HepG2 (cell line): ENCODE data around the gene GAS6. TPM values are rescaled to one million over a fixed set of nuclear protein-coding genes. Genes with fewer than 3 reads are reported as not detected.
A peak's percentile ranks its signal among the peaks of the same experiment; 100 is the strongest.

Experiments
- ATAC-seq: fragments of 200-7000 bp; cut with Tn5 transposase; 3 replicates; pipeline ENCODE4 v1.9.1; 2020; ENCODE audit warnings: mild to moderate bottlenecking, moderate library complexity
- BruUV-seq: library from RNA; stranded (reverse); fragments of 400-500 nt; replicated peaks from 2 replicates; lab custom pipeline; 2021; lab: Mats Ljungman, UMichigan
- CTCF ChIA-PET: fragments of 300-600 bp; formaldehyde crosslinking; extraction: SDS; loops from one replicate; lab custom pipeline; 2021; ENCODE audit warnings: low total read pairs, inconsistent platforms, low intra/inter-chr PET ratio; lab: Yijun Ruan, JAX
- POLR2A ChIA-PET: fragments of 350-600 bp; sonication (Branson Sonifier 250); formaldehyde crosslinking; loops from one replicate; lab custom pipeline; 2020; ENCODE audit warnings: antibody characterized with exemption, inconsistent platforms; lab: Yijun Ruan, JAX
- DNase-seq: peaks from one replicate; pipeline ENCODE4 v3.0.0-alpha.2; 2015; ENCODE audit warnings: low spot score
- FAIRE-seq: peaks from 3 replicates; lab custom pipeline; 2011; peaks lifted over from hg19 to GRCh38; lab: Jason Lieb, UNC
- H2AFZ ChIP-seq: one replicate; pipeline ENCODE4 v1.6.1; 2011; ENCODE audit warnings: low read length, inconsistent platforms
- H3K27ac ChIP-seq: fragments of 300-600 bp; 3 replicates; pipeline ENCODE4 v1.8.0; 2011; ENCODE audit warnings: mixed run types, mild to moderate bottlenecking, mixed read lengths, low read length, inconsistent platforms; ENCODE audit not compliant: insufficient read depth; ENCODE audit errors: extremely low read length
- H3K27me3 ChIP-seq, 2 experiments: fragments of 200-600 bp in 1 of 2; 2 replicates in 1 of 2; 3 replicates in 1 of 2; pipeline versions ENCODE4 v1.6.0 to v1.8.0; 2011; ENCODE audit warnings: low read length in 2 of 2, mild to moderate bottlenecking in 2 of 2, moderate library complexity in 2 of 2, inconsistent platforms in 1 of 2; ENCODE audit not compliant: insufficient read depth in 2 of 2, control insufficient read depth in 1 of 2
- H3K36me3 ChIP-seq, 2 experiments: fragments of 200-600 bp in 1 of 2; replicated peaks in 1 of 2; 2 replicates in 1 of 2; 3 replicates in 1 of 2; pipeline versions ENCODE4 v1.5.1 to v1.8.0; 2011; ENCODE audit warnings: low read length in 2 of 2, inconsistent platforms in 1 of 2; ENCODE audit not compliant: insufficient read depth in 2 of 2, control insufficient read depth in 1 of 2
- H3K4me1 ChIP-seq: 2 replicates; pipeline ENCODE4 v1.5.1; 2012; ENCODE audit warnings: low read length, inconsistent platforms; ENCODE audit not compliant: insufficient read depth
- H3K4me2 ChIP-seq: 2 replicates; pipeline ENCODE4 v1.6.0; 2011; ENCODE audit warnings: low read depth, low read length, inconsistent platforms
- H3K4me3 ChIP-seq, 3 experiments: fragments of 200-600 bp in 1 of 3; sonication (generic), shearing (Covaris generic) in 1 of 3; replicated peaks in 1 of 3; 2 replicates each; pipeline ENCODE4 v1.5.1; 2011 to 2016; ENCODE audit warnings: low read length in 3 of 3, inconsistent platforms in 2 of 3, low read depth in 2 of 3, mild to moderate bottlenecking in 2 of 3, control low read depth in 1 of 3, mixed read lengths in 1 of 3; ENCODE audit not compliant: insufficient read depth in 1 of 3
- H3K79me2 ChIP-seq: one replicate; pipeline ENCODE4 v1.6.1; 2011; ENCODE audit warnings: low read length, inconsistent platforms; ENCODE audit not compliant: insufficient read depth
- H3K9ac ChIP-seq: 2 replicates; pipeline ENCODE4 v1.6.0; 2011; ENCODE audit warnings: mild to moderate bottlenecking, low read depth, low read length, inconsistent platforms; ENCODE audit not compliant: insufficient read depth
- H3K9me3 ChIP-seq: 2 replicates; pipeline ENCODE4 v1.5.1; 2012; ENCODE audit warnings: mild to moderate bottlenecking, low read length
- H4K20me1 ChIP-seq: 2 replicates; pipeline ENCODE4 v1.6.0; 2011; ENCODE audit warnings: inconsistent platforms, mild to moderate bottlenecking, low read length, moderate library complexity; ENCODE audit not compliant: insufficient read depth
- AHR ChIP-seq: IDR thresholded peaks from 2 replicates; pipeline ENCODE4 v1.6.1; 2018; ENCODE audit warnings: missing genetic modification reagents, missing compliant biosample characterization
- BORCS8-MEF2B ChIP-seq: sonication (generic); formaldehyde crosslinking; IDR thresholded peaks from 2 replicates; pipeline ENCODE4 v1.8.0; 2022; ENCODE audit warnings: mild to moderate bottlenecking, missing genetic modification reagents
- CHD2 ChIP-seq: IDR thresholded peaks from 2 replicates; pipeline ENCODE4 v1.6.1; 2011; ENCODE audit warnings: low read depth, low read length, improper control_type of control experiment
- ELF4 ChIP-seq: sonication (generic); formaldehyde crosslinking; IDR thresholded peaks from 2 replicates; pipeline ENCODE4 v1.5.0; 2020; ENCODE audit warnings: missing genetic modification reagents, mild to moderate bottlenecking, moderate library complexity, borderline replicate concordance
- ETV6 ChIP-seq: sonication (generic); formaldehyde crosslinking; conservative IDR thresholded peaks from 2 replicates; pipeline ENCODE4 v1.4.0; 2020; ENCODE audit warnings: missing genetic modification reagents
- FOXK1 ChIP-seq: sonication (generic); formaldehyde crosslinking; IDR thresholded peaks from 2 replicates; pipeline ENCODE4 v1.4.0; 2020; ENCODE audit warnings: low read depth, missing genetic modification reagents, borderline replicate concordance
- KDM2A ChIP-seq: sonication (generic); formaldehyde crosslinking; IDR thresholded peaks from 2 replicates; pipeline ENCODE4 v1.4.0; 2020; ENCODE audit warnings: low read depth, missing genetic modification reagents, borderline replicate concordance
- POGZ ChIP-seq: sonication (generic); formaldehyde crosslinking; IDR thresholded peaks from 2 replicates; pipeline ENCODE4 v1.4.0; 2020; ENCODE audit warnings: mild to moderate bottlenecking, missing genetic modification reagents
- POLR2AphosphoS2 ChIP-seq: IDR thresholded peaks from 2 replicates; pipeline ENCODE4 v1.6.1; 2011; ENCODE audit warnings: low read depth, low read length, improper control_type of control experiment
- SYNCRIP ChIP-seq: fragments of 200-400 bp; formaldehyde crosslinking; IDR thresholded peaks from 2 replicates; pipeline ENCODE4 v1.6.1; 2018; ENCODE audit warnings: mild to moderate bottlenecking, low read depth, low read length; ENCODE audit not compliant: insufficient read depth
- ZNF772 ChIP-seq: sonication (generic); formaldehyde crosslinking; IDR thresholded peaks from 2 replicates; pipeline ENCODE4 v1.5.0; 2020; ENCODE audit warnings: mild to moderate bottlenecking, missing genetic modification reagents
- ZSCAN25 ChIP-seq: sonication (generic); formaldehyde crosslinking; IDR thresholded peaks from 2 replicates; pipeline ENCODE4 v1.8.0; 2022; ENCODE audit warnings: mild to moderate bottlenecking, missing genetic modification reagents
- WGBS: methylation state at CpG from one replicate; pipeline ENCODE4 v1.1.6; 2017; ENCODE audit warnings: low lambda C conversion rate; 5-methylcytosine and 5-hydroxymethylcytosine counted together
- in situ Hi-C: cut with HindIII; loops from 2 replicates; pipeline ENCODE4 v1.10.0; 2017; ENCODE audit warnings: low pct_unique_long_range_greater_than_20kb; ENCODE audit not compliant: extremely low pct_ligation_motif_present
- intact Hi-C: fragments of 100-400 bp; cut with micrococcal nuclease; formaldehyde crosslinking; loops from one replicate; pipeline ENCODE4 v1.10.0; 2022; ENCODE audit not compliant: unreplicated experiment
- polyA plus RNA-seq, 8 experiments: library from polyadenylated mRNA; depleted of rRNA in 3 of 8; stranded (reverse) in 7 of 8; unstranded in 1 of 8; fragments of >200 nt; fragmentation: Illumina TruSeq in 4 of 8; extraction: Trizol in 4 of 8; gene quantifications; 2 replicates each; pipeline versions ENCODE4 v1.2.1 to v1.2.3, GENCODE V29; 2011 to 2016; ENCODE audit warnings: low read depth in 4 of 8, missing spikeins in 1 of 8, mixed read lengths in 1 of 8; ENCODE audit not compliant: insufficient read depth in 1 of 8
- total RNA-seq, 5 experiments: library from RNA; depleted of rRNA; stranded (reverse); fragments of >200 nt; fragmentation: Illumina TruSeq; extraction: Trizol; gene quantifications; 2 replicates each; pipeline ENCODE4 v1.2.3, GENCODE V29; 2016; ENCODE audit warnings: low read depth in 1 of 5
- TF ChIP-seq, protein P1 (sequence below): sonication (generic); formaldehyde crosslinking; IDR thresholded peaks from 2 replicates; pipeline ENCODE4 v1.8.0; 2022; ENCODE audit warnings: mild to moderate bottlenecking, missing genetic modification reagents; ENCODE audit not compliant: insufficient replicate concordance
- TF ChIP-seq, protein P2 (sequence below): IDR thresholded peaks from 2 replicates; pipeline ENCODE4 v1.6.1; 2016
- TF ChIP-seq, protein P3 (sequence below): sonication (generic); formaldehyde crosslinking; IDR thresholded peaks from one replicate; pipeline ENCODE4 v1.5.1; 2020; ENCODE audit warnings: mild to moderate bottlenecking, missing genetic modification reagents; ENCODE audit errors: not compliant biosample characterization

Gene GAS6
- total and polyA plus RNA-seq, 2 of the 13 experiments (the other 11 are each of a cell fraction or from before 2014, with no cell fraction given) = 0.09 to 0.24 TPM

DNA sequence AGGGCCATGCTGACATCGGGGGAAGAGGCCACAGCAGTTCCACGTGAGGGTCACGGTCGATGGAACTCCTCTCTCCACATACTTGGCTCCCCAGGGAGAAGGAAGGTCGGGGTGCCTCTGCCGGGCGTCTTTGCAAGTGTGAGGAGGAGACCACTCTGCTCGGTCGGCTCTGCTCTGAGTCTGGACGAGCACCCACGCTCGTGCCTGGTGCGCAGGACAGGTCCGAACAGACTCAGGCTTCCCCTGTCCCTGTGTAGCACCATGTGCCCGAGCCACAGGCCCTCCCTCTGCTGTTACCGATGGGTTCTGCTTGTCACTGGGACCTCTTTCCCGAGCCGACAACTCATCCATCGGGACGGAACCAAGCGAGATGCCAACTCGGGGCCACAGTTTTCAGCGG lies 69.8 kb downstream of the GAS6 start:
- 68% methylated on average over 4 of the region's 23 CpGs for WGBS
- no peaks in the 10 kb centered on the region for H4K20me1 ChIP-seq
- TF ChIP-seq ZNF772 (CRISPR knock-in tag) (no peak), ZSCAN25 (no peak), BORCS8-MEF2B (CRISPR knock-in tag) (no peak), ETV6 (CRISPR knock-in tag) (no peak), FOXK1 (CRISPR knock-in tag) (no peak), ELF4 (no peak), POLR2AphosphoS2 (no peak), POGZ (CRISPR knock-in tag) (no peak), CHD2 (no peak), AHR (CRISPR knock-in tag) (no peak), KDM2A (CRISPR knock-in tag) (no peak), SYNCRIP (no peak)
- TF ChIP-seq, protein P1, sequence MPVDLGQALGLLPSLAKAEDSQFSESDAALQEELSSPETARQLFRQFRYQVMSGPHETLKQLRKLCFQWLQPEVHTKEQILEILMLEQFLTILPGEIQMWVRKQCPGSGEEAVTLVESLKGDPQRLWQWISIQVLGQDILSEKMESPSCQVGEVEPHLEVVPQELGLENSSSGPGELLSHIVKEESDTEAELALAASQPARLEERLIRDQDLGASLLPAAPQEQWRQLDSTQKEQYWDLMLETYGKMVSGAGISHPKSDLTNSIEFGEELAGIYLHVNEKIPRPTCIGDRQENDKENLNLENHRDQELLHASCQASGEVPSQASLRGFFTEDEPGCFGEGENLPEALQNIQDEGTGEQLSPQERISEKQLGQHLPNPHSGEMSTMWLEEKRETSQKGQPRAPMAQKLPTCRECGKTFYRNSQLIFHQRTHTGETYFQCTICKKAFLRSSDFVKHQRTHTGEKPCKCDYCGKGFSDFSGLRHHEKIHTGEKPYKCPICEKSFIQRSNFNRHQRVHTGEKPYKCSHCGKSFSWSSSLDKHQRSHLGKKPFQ (CRISPR knock-in tag) = no peak
- TF ChIP-seq, protein P2, sequence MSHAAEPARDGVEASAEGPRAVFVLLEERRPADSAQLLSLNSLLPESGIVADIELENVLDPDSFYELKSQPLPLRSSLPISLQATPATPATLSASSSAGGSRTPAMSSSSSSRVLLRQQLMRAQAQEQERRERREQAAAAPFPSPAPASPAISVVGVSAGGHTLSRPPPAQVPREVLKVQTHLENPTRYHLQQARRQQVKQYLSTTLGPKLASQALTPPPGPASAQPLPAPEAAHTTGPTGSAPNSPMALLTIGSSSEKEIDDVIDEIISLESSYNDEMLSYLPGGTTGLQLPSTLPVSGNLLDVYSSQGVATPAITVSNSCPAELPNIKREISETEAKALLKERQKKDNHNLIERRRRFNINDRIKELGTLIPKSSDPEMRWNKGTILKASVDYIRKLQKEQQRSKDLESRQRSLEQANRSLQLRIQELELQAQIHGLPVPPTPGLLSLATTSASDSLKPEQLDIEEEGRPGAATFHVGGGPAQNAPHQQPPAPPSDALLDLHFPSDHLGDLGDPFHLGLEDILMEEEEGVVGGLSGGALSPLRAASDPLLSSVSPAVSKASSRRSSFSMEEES (CRISPR knock-in tag) = no peak
- TF ChIP-seq, protein P3, sequence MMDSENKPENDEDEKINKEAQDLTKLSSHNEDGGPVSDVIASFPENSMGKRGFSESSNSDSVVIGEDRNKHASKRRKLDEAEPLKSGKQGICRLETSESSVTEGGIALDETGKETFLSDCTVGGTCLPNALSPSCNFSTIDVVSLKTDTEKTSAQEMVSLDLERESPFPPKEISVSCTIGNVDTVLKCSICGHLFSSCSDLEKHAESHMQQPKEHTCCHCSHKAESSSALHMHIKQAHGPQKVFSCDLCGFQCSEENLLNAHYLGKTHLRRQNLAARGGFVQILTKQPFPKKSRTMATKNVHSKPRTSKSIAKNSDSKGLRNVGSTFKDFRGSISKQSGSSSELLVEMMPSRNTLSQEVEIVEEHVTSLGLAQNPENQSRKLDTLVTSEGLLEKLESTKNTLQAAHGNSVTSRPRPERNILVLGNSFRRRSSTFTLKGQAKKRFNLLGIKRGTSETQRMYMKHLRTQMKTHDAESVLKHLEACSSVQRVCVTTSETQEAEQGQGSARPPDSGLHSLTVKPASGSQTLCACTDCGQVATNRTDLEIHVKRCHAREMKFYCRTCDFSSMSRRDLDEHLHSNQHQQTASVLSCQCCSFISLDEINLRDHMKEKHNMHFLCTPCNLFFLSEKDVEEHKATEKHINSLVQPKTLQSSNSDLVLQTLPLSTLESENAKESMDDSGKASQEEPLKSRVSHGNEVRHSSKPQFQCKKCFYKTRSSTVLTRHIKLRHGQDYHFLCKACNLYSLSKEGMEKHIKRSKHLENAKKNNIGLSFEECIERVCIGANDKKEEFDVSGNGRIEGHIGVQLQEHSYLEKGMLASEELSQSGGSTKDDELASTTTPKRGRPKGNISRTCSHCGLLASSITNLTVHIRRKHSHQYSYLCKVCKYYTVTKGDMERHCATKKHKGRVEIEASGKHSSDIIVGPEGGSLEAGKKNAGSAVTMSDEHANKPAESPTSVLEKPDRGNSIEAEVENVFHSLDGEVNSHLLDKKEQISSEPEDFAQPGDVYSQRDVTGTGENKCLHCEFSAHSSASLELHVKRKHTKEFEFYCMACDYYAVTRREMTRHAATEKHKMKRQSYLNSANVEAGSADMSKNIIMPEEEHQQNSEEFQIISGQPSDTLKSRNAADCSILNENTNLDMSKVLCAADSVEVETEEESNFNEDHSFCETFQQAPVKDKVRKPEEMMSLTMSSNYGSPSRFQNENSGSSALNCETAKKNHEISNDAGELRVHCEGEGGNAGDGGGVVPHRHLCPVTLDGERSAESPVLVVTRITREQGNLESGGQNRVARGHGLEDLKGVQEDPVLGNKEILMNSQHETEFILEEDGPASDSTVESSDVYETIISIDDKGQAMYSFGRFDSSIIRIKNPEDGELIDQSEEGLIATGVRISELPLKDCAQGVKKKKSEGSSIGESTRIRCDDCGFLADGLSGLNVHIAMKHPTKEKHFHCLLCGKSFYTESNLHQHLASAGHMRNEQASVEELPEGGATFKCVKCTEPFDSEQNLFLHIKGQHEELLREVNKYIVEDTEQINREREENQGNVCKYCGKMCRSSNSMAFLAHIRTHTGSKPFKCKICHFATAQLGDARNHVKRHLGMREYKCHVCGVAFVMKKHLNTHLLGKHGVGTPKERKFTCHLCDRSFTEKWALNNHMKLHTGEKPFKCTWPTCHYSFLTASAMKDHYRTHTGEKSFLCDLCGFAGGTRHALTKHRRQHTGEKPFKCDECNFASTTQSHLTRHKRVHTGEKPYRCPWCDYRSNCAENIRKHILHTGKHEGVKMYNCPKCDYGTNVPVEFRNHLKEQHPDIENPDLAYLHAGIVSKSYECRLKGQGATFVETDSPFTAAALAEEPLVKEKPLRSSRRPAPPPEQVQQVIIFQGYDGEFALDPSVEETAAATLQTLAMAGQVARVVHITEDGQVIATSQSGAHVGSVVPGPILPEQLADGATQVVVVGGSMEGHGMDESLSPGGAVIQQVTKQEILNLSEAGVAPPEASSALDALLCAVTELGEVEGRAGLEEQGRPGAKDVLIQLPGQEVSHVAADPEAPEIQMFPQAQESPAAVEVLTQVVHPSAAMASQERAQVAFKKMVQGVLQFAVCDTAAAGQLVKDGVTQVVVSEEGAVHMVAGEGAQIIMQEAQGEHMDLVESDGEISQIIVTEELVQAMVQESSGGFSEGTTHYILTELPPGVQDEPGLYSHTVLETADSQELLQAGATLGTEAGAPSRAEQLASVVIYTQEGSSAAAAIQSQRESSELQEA = no peak

More for the DNA sequence above, 69.8 kb downstream of the GAS6 start:
- POLR2A ChIA-PET = no interaction called here
- no peak overlapping the region for H3K9ac ChIP-seq
- no peaks in the 10 kb centered on the region for H3K36me3 ChIP-seq
- H3K4me3 ChIP-seq = no peak overlapping the region
- no TSS peak for BruUV-seq
- H3K4me1 ChIP-seq = peaks cover 7% of the 10 kb centered on the region; the same call in 1 of the 2 replicates
- no peak overlapping the region for H3K27ac ChIP-seq
- H3K27me3 ChIP-seq = peaks cover 2 to 43% of the 10 kb centered on the region in 2 experiments; a peak in 3 of 5 replicates
- no peak for DNase-seq
- no peaks in the 10 kb centered on the region for H3K9me3 ChIP-seq
- in situ Hi-C loops (no loop called here), intact Hi-C loops (no loop called here)
- 0 out of 3 replicates have a peak, but pooled peaks have one; percentile 15 for ATAC-seq
- H2AFZ ChIP-seq = no peak overlapping the region
- CTCF ChIA-PET = no interaction called here
- no peak for FAIRE-seq
- H3K4me2 ChIP-seq = no peak overlapping the region
- H3K79me2 ChIP-seq = no peaks in the 10 kb centered on the region
